Ascending aorta (tissue), 2 donors: ENCODE data around the gene VSIG10L. TPM values are rescaled to one million over a fixed set of nuclear protein-coding genes. Genes with fewer than 3 reads are reported as not detected.

Source experiments
- DNase-seq, 2 donors: peaks; one replicate each; pipeline ENCODE4 v3.0.0-alpha.2; 2019; ENCODE audit warnings: low spot score in 2 of 2
- H3K27ac ChIP-seq, 2 donors: fragments of 200-600 bp; sonication (generic); one replicate each; pipeline ENCODE4 v1.5.1; 2016 to 2017; ENCODE audit warnings: mild to moderate bottlenecking in 1 of 2
- H3K27me3 ChIP-seq: fragments of 200-600 bp; sonication (generic); one replicate; pipeline ENCODE4 v1.5.1; 2017
- H3K36me3 ChIP-seq, 2 donors: fragments of 200-600 bp; sonication (generic); one replicate each; pipeline ENCODE4 v1.5.1; 2016
- H3K4me1 ChIP-seq, 2 donors: fragments of 200-600 bp; sonication (generic); one replicate each; pipeline ENCODE4 v1.5.1; 2016 to 2017; ENCODE audit warnings: mild to moderate bottlenecking in 1 of 2
- H3K4me3 ChIP-seq, 2 donors: fragments of 200-600 bp; sonication (generic); one replicate each; pipeline ENCODE4 v1.5.1; 2016 to 2017; ENCODE audit warnings: mild to moderate bottlenecking in 1 of 2
- H3K9me3 ChIP-seq, 2 donors: fragments of 200-600 bp; sonication (generic); one replicate each; pipeline ENCODE4 v1.5.1; 2016
- intact Hi-C: fragments of 100-400 bp; cut with DNase I; formaldehyde crosslinking; loops from one replicate; pipeline ENCODE4 v1.15.1; 2023
- total RNA-seq: library from RNA; depleted of rRNA; stranded (reverse); fragments of >200 nt; gene quantifications from one replicate; pipeline ENCODE4 v1.1.0, GENCODE V29; 2016
- TF ChIP-seq, protein P1 (sequence below), 3 experiments: fragments of 200-600 bp in 2 of 3; fragments of 450-650 bp in 1 of 3; sonication (generic) in 2 of 3; IDR thresholded peaks; one replicate each; pipeline ENCODE4 v1.5.1; 2016 to 2019; ENCODE audit warnings: antibody characterized with exemption in 3 of 3, mild to moderate bottlenecking in 1 of 3, moderate library complexity in 1 of 3

The VSIG10L gene
- total RNA-seq, 1 donor from 2014 or later, result 1.4 TPM

- no peaks in the 10 kb centered on the region for H3K36me3 ChIP-seq
- H3K27ac ChIP-seq, result no peak overlapping the region
- H3K4me3 ChIP-seq, result no peak overlapping the region
- TF ChIP-seq, protein P1, sequence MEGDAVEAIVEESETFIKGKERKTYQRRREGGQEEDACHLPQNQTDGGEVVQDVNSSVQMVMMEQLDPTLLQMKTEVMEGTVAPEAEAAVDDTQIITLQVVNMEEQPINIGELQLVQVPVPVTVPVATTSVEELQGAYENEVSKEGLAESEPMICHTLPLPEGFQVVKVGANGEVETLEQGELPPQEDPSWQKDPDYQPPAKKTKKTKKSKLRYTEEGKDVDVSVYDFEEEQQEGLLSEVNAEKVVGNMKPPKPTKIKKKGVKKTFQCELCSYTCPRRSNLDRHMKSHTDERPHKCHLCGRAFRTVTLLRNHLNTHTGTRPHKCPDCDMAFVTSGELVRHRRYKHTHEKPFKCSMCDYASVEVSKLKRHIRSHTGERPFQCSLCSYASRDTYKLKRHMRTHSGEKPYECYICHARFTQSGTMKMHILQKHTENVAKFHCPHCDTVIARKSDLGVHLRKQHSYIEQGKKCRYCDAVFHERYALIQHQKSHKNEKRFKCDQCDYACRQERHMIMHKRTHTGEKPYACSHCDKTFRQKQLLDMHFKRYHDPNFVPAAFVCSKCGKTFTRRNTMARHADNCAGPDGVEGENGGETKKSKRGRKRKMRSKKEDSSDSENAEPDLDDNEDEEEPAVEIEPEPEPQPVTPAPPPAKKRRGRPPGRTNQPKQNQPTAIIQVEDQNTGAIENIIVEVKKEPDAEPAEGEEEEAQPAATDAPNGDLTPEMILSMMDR (IDR thresholded peaks at IDR 0.05), result no peak
- H3K27me3 ChIP-seq, result no peaks in the 10 kb centered on the region
- no peak for DNase-seq
- no peaks in the 10 kb centered on the region for H3K9me3 ChIP-seq
- H3K4me1 ChIP-seq, result no peaks in the 10 kb centered on the region
- intact Hi-C loops, result no loop called here
These were observed 45.4 kb downstream of the VSIG10L start for GRCh38 chr19:51296336-51297093.

DNA sequence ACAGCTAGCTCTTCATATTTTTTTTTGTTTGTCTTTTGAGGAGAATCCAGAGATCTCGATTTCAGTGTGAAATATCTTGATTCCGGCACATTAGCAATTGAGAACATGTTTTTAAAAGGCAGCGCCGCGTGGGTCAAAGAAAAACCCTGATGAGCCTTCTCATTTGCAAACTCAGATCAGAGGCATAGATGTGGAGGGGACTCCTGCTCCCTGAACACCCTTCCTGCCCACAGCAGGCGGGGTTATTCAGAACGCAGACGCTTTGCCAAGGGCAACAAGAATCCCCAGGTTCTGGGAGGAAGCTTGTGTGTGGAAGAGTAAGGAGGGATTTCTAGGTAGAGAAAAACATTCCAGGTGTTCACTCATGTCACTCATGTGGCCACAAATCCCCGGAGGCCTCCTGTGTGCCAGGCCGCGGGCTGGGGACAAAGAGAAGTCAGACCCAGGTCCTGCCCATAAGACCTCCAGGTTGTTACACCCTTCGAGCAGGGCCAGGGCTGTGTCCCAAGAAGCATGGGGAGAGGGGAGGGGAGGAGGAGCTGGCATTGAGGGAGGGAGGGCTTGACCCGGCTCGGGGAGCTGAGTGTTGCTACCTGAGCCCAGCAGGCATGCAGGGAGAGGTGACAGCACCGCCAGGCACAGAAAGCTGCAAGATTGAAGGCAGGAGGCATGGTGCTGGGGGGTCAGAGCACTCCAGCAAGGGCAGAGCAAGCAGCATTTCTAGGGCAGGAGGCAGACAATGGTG is 46.4 kb downstream of the VSIG10L start:
- H3K4me3 ChIP-seq, result no peak overlapping the region
- TF ChIP-seq, protein P1 (IDR thresholded peaks at IDR 0.05), result no peak
- no peak for DNase-seq
- H3K27me3 ChIP-seq, result no peaks in the 10 kb centered on the region
- intact Hi-C loops, result no loop called here
- H3K27ac ChIP-seq, result no peak overlapping the region
- H3K4me1 ChIP-seq, result no peaks in the 10 kb centered on the region
- no peaks in the 10 kb centered on the region for H3K36me3 ChIP-seq
- no peaks in the 10 kb centered on the region for H3K9me3 ChIP-seq

DNA sequence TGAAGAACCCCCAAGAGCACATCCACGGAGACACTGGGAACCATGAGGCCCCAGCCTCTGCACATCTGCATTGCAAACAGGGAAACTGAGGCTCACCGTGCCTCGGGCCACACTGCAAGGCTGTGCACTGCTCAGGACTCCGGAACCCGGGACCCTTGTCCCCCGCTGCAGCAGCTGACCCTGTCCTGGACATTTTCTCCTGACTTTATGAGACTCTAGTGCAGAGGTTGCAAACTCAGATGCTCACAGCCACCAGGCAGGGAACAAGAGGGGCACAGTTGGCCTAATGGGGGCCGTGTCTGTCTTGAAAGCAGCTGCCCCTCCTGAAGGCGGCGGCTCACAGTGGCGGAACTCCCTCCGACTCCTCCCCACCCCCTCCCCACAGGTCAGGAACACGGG is 47.0 kb downstream of the VSIG10L start:
- TF ChIP-seq, protein P1 (IDR thresholded peaks at IDR 0.05), result no peak
- no peak for DNase-seq
- Histone ChIP-seq H3K27ac (no peak overlapping the region), H3K36me3 (no peaks in the 10 kb centered on the region), H3K4me3 (no peak overlapping the region), H3K9me3 (no peaks in the 10 kb centered on the region), H3K27me3 (no peaks in the 10 kb centered on the region), H3K4me1 (no peaks in the 10 kb centered on the region)
- intact Hi-C loops, result no loop called here

- H3K27ac ChIP-seq, result no peak overlapping the region
- intact Hi-C loops, result no loop called here
- H3K36me3 ChIP-seq, result no peaks in the 10 kb centered on the region
- no peaks in the 10 kb centered on the region for H3K9me3 ChIP-seq
- H3K4me3 ChIP-seq, result no peak overlapping the region
- TF ChIP-seq, protein P1 (IDR thresholded peaks at IDR 0.05), result no peak
- H3K4me1 ChIP-seq, result no peaks in the 10 kb centered on the region
- H3K27me3 ChIP-seq, result no peaks in the 10 kb centered on the region
- no peak for DNase-seq
These were observed 47.5 kb downstream of the VSIG10L start for GRCh38 chr19:51294211-51294976.

GRCh38 chr19:51293571-51294210 is 48.2 kb downstream of the VSIG10L start:
- intact Hi-C loops, result no loop called here
- H3K9me3 ChIP-seq, result no peaks in the 10 kb centered on the region
- H3K27ac ChIP-seq, result no peak overlapping the region
- no peaks in the 10 kb centered on the region for H3K36me3 ChIP-seq
- TF ChIP-seq, protein P1 (IDR thresholded peaks at IDR 0.05), result no peak
- no peaks in the 10 kb centered on the region for H3K27me3 ChIP-seq
- no peak for DNase-seq
- no peaks in the 10 kb centered on the region for H3K4me1 ChIP-seq
- H3K4me3 ChIP-seq, result no peak overlapping the region
